ENCODE results near the gene NOP9.

DNA sequence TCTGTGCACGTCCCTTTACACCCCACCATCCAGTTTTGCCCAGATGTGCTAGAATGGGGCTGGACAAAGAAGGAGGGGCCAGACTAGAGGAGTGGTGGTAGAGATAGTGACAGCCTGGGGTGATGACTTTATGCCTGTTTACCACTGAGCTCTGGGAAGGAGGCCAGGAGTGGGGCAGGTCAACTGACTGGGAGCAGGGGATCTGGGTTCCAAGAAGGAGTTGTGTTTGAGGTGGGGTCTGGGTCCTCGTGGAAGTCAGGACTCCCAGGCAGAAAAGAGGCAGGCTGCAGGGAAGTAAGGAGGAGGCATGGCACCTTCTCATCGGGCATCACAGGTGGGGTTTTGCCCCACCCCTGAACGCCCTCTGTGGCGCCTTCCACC is 10.6 kb downstream of the NOP9 start:
- TF ChIP-seq CTCF (IDR thresholded peaks at IDR 0.05): no peak
- TF ChIP-seq ZFX (IDR thresholded peaks at IDR 0.05; ENCODE audit: borderline replicate concordance): no peak

Measured in 22Rv1 (cell line).